ENCODE results near the gene KIAA1958.

The KIAA1958 gene

GRCh38 chr9:112618385-112619009 lies 131.9 kb downstream of the KIAA1958 start:
- H3K4me1 ChIP-seq (ENCODE audit: insufficient read depth, low read length): no peaks in the 10 kb centered on the region
- H3K27me3 ChIP-seq (ENCODE audit: control insufficient read depth in 1 of 2, insufficient read depth in 2 of 2, low read length in 2 of 2): no peaks in the 10 kb centered on the region
- no peak overlapping the region for H3K27ac ChIP-seq (ENCODE audit: low read depth, low read length)
- no peaks in the 10 kb centered on the region for H3K9me3 ChIP-seq (ENCODE audit: low read length)
- no peaks in the 10 kb centered on the region for H3K36me3 ChIP-seq (ENCODE audit: insufficient read depth, low read length)
- H3K9ac ChIP-seq (ENCODE audit: low read length): no peak overlapping the region
- H3K4me3 ChIP-seq (ENCODE audit: low read depth in 1 of 2, low read length in 2 of 2): no peak overlapping the region

GRCh38 chr9:112620388-112620787 lies 133.8 kb downstream of the KIAA1958 start:
- no peaks in the 10 kb centered on the region for H3K4me1 ChIP-seq (ENCODE audit: insufficient read depth, low read length)
- H3K27ac ChIP-seq (ENCODE audit: low read depth, low read length): no peak overlapping the region
- no peaks in the 10 kb centered on the region for H3K9me3 ChIP-seq (ENCODE audit: low read length)
- no peak overlapping the region for H3K4me3 ChIP-seq (ENCODE audit: low read depth in 1 of 2, low read length in 2 of 2)
- no peak overlapping the region for H3K9ac ChIP-seq (ENCODE audit: low read length)
- no peaks in the 10 kb centered on the region for H3K36me3 ChIP-seq (ENCODE audit: insufficient read depth, low read length)
- H3K27me3 ChIP-seq (ENCODE audit: control insufficient read depth in 1 of 2, insufficient read depth in 2 of 2, low read length in 2 of 2): no peaks in the 10 kb centered on the region

GRCh38 chr9:112621018-112621655 lies 134.5 kb downstream of the KIAA1958 start:
- H3K4me1 ChIP-seq (ENCODE audit: insufficient read depth, low read length): no peaks in the 10 kb centered on the region
- H3K9ac ChIP-seq (ENCODE audit: low read length): no peak overlapping the region
- H3K4me3 ChIP-seq (ENCODE audit: low read depth in 1 of 2, low read length in 2 of 2): no peak overlapping the region
- H3K36me3 ChIP-seq (ENCODE audit: insufficient read depth, low read length): no peaks in the 10 kb centered on the region
- H3K27ac ChIP-seq (ENCODE audit: low read depth, low read length): no peak overlapping the region
- H3K27me3 ChIP-seq (ENCODE audit: control insufficient read depth in 1 of 2, insufficient read depth in 2 of 2, low read length in 2 of 2): no peaks in the 10 kb centered on the region
- H3K9me3 ChIP-seq (ENCODE audit: low read length): no peaks in the 10 kb centered on the region

GRCh38 chr9:112623198-112623597 lies 136.6 kb downstream of the KIAA1958 start:
- Histone ChIP-seq H3K27me3 (ENCODE audit: control insufficient read depth in 1 of 2, insufficient read depth in 2 of 2, low read length in 2 of 2) (no peaks in the 10 kb centered on the region), H3K9ac (ENCODE audit: low read length) (no peak overlapping the region), H3K4me3 (ENCODE audit: low read depth in 1 of 2, low read length in 2 of 2) (no peak overlapping the region), H3K4me1 (ENCODE audit: insufficient read depth, low read length) (no peaks in the 10 kb centered on the region), H3K36me3 (ENCODE audit: insufficient read depth, low read length) (no peaks in the 10 kb centered on the region), H3K9me3 (ENCODE audit: low read length) (no peaks in the 10 kb centered on the region), H3K27ac (ENCODE audit: low read depth, low read length) (no peak overlapping the region)

- Histone ChIP-seq H3K4me3 (ENCODE audit: low read depth in 1 of 2, low read length in 2 of 2) (no peak overlapping the region), H3K36me3 (ENCODE audit: insufficient read depth, low read length) (no peaks in the 10 kb centered on the region), H3K27me3 (ENCODE audit: control insufficient read depth in 1 of 2, insufficient read depth in 2 of 2, low read length in 2 of 2) (no peaks in the 10 kb centered on the region), H3K9ac (ENCODE audit: low read length) (no peak overlapping the region), H3K27ac (ENCODE audit: low read depth, low read length) (no peak overlapping the region), H3K9me3 (ENCODE audit: low read length) (no peaks in the 10 kb centered on the region), H3K4me1 (ENCODE audit: insufficient read depth, low read length) (no peaks in the 10 kb centered on the region)
These were observed 138.4 kb downstream of the KIAA1958 start for GRCh38 chr9:112624711-112625707.

- H3K4me3 ChIP-seq (ENCODE audit: low read depth in 1 of 2, low read length in 2 of 2): no peak overlapping the region
- no peaks in the 10 kb centered on the region for H3K4me1 ChIP-seq (ENCODE audit: insufficient read depth, low read length)
- no peaks in the 10 kb centered on the region for H3K9me3 ChIP-seq (ENCODE audit: low read length)
- H3K36me3 ChIP-seq (ENCODE audit: insufficient read depth, low read length): no peaks in the 10 kb centered on the region
- no peaks in the 10 kb centered on the region for H3K27me3 ChIP-seq (ENCODE audit: control insufficient read depth in 1 of 2, insufficient read depth in 2 of 2, low read length in 2 of 2)
- H3K9ac ChIP-seq (ENCODE audit: low read length): no peak overlapping the region
- no peak overlapping the region for H3K27ac ChIP-seq (ENCODE audit: low read depth, low read length)
These were observed 143.3 kb downstream of the KIAA1958 start for GRCh38 chr9:112629671-112630485.

- Histone ChIP-seq H3K27me3 (ENCODE audit: control insufficient read depth in 1 of 2, insufficient read depth in 2 of 2, low read length in 2 of 2) (no peaks in the 10 kb centered on the region), H3K27ac (ENCODE audit: low read depth, low read length) (no peak overlapping the region), H3K9ac (ENCODE audit: low read length) (no peak overlapping the region), H3K9me3 (ENCODE audit: low read length) (no peaks in the 10 kb centered on the region), H3K4me3 (ENCODE audit: low read depth in 1 of 2, low read length in 2 of 2) (no peak overlapping the region), H3K4me1 (ENCODE audit: insufficient read depth, low read length) (no peaks in the 10 kb centered on the region), H3K36me3 (ENCODE audit: insufficient read depth, low read length) (no peaks in the 10 kb centered on the region)
These were observed 144.9 kb downstream of the KIAA1958 start for GRCh38 chr9:112631313-112632070.

- no peak overlapping the region for H3K9ac ChIP-seq (ENCODE audit: low read length)
- H3K36me3 ChIP-seq (ENCODE audit: insufficient read depth, low read length): no peaks in the 10 kb centered on the region
- no peak overlapping the region for H3K27ac ChIP-seq (ENCODE audit: low read depth, low read length)
- no peak overlapping the region for H3K4me3 ChIP-seq (ENCODE audit: low read depth in 1 of 2, low read length in 2 of 2)
- no peaks in the 10 kb centered on the region for H3K27me3 ChIP-seq (ENCODE audit: control insufficient read depth in 1 of 2, insufficient read depth in 2 of 2, low read length in 2 of 2)
- no peaks in the 10 kb centered on the region for H3K9me3 ChIP-seq (ENCODE audit: low read length)
- H3K4me1 ChIP-seq (ENCODE audit: insufficient read depth, low read length): no peaks in the 10 kb centered on the region
These were observed 153.7 kb downstream of the KIAA1958 start for GRCh38 chr9:112640311-112640710.

GRCh38 chr9:112642126-112642525 lies 155.5 kb downstream of the KIAA1958 start:
- Histone ChIP-seq H3K27ac (ENCODE audit: low read depth, low read length) (no peak overlapping the region), H3K27me3 (ENCODE audit: control insufficient read depth in 1 of 2, insufficient read depth in 2 of 2, low read length in 2 of 2) (no peaks in the 10 kb centered on the region), H3K9ac (ENCODE audit: low read length) (no peak overlapping the region), H3K4me3 (ENCODE audit: low read depth in 1 of 2, low read length in 2 of 2) (no peak overlapping the region), H3K9me3 (ENCODE audit: low read length) (no peaks in the 10 kb centered on the region), H3K4me1 (ENCODE audit: insufficient read depth, low read length) (no peaks in the 10 kb centered on the region), H3K36me3 (ENCODE audit: insufficient read depth, low read length) (no peaks in the 10 kb centered on the region)

GRCh38 chr9:112647596-112647995 lies 161.0 kb downstream of the KIAA1958 start:
- Histone ChIP-seq H3K9me3 (ENCODE audit: low read length) (no peaks in the 10 kb centered on the region), H3K27ac (ENCODE audit: low read depth, low read length) (no peak overlapping the region), H3K36me3 (ENCODE audit: insufficient read depth, low read length) (no peaks in the 10 kb centered on the region), H3K9ac (ENCODE audit: low read length) (no peak overlapping the region), H3K27me3 (ENCODE audit: control insufficient read depth in 1 of 2, insufficient read depth in 2 of 2, low read length in 2 of 2) (no peaks in the 10 kb centered on the region), H3K4me3 (ENCODE audit: low read depth in 1 of 2, low read length in 2 of 2) (no peak overlapping the region), H3K4me1 (ENCODE audit: insufficient read depth, low read length) (no peaks in the 10 kb centered on the region)

Data from muscle layer of colon (tissue), 2 donors.